VCaP (cell line): ENCODE data around the gene MTERF1.
A peak's percentile ranks its signal among the peaks of the same experiment; 100 is the strongest.

Experiments
- H3K27ac ChIP-seq: fragments of 450-650 bp; 2 replicates; pipeline ENCODE4 v1.5.1; 2017
- CTCF ChIP-seq: fragments of 450-650 bp; conservative IDR thresholded peaks from 2 replicates; pipeline ENCODE4 v1.5.1; 2017; ENCODE audit warnings: mild to moderate bottlenecking, moderate library complexity

The MTERF1 gene

GRCh38 chr7:91880413-91881241 is at the start of gene MTERF1:
MTERF1 (minus strand) TSS chr7:91880702; CDS start chr7:91880083, 619 bp downstream.
- H3K27ac ChIP-seq = peak within 1 kb of the TSS; percentile 80
- TF ChIP-seq CTCF = peak; percentile 99

- TF ChIP-seq CTCF = no peak
- no peak overlapping the region for H3K27ac ChIP-seq
Measured at GRCh38 chr7:91929463-91929862, 49.0 kb upstream of the MTERF1 start.

DNA sequence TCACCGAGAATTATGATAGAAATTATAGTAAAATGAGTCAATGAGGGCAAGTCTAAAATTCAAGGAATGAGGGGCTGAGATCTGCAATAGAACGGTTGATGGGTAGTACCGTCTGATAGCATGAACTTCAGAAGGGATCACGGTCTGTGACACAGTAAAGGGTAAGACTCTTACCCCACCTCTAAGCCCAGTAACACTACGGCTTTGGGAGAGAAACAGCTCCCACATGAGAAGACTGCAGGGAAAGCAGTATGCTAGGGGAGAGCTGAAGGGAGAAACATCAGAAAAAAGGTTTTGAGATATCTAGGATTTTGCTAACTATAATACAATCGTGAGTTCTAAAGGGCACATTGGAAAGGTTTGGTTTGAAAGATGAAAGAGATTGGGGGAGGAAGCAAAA is 47.4 kb upstream of the MTERF1 start:
- H3K27ac ChIP-seq = no peak overlapping the region
- no peak for TF ChIP-seq CTCF

DNA sequence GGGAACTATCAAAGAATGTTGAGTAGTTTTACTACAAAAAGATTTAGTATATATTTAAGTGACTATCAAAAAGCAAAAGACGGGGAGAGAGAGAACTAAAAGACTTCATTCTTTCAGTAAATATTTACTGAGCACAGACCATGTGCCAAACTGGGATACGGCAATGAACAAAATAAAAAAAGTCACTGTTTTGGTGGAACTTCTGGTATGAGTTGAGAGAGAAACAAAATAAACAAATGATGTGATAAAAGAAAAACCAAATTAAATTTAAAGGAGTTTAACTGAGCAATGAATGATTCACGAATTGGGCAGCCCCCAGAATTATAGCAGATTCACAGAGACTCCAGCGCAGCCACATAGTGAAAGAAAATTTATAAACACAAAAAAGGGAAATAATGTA is 42.4 kb upstream of the MTERF1 start:
- no peak overlapping the region for H3K27ac ChIP-seq
- TF ChIP-seq CTCF = no peak

DNA sequence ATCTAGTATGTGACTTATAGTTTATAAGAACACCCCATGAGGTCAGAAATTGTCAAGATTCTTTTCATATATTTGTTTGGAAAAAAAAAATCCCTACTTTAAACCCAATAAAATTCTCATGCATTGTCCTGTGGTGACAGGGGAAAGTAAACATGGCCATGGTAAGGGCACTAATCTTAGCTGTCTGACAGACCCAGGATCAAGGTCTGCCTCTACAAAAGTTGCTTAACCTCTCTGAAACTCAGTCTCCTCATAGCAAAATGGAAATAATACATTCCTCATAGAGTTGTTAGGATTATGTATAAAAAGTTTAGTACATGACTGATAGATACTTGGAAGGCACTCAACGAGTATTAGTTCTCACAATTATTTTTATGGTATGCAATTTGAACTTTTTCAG is 37.9 kb upstream of the MTERF1 start:
- no peak for TF ChIP-seq CTCF
- H3K27ac ChIP-seq = no peak overlapping the region

DNA sequence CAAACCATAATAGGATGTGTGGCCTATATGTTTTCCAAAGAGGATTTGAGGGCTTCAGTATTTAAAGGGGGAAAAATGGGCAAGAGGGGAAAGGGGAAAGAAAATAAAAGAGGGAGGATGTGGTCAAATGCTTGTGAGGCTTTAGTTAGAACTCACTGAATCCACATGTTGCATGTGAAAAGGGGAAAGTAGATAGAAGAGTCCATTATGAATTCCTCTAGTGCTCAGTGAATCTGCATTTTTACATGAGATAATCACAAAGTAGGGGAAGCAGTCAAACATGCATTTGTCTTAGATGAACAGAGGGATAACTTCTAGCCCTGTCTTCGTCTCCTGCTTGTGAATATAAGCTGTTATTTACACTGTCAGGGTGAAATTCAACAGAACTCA is 35.5 kb upstream of the MTERF1 start:
- TF ChIP-seq CTCF = no peak
- H3K27ac ChIP-seq = no peak overlapping the region

DNA sequence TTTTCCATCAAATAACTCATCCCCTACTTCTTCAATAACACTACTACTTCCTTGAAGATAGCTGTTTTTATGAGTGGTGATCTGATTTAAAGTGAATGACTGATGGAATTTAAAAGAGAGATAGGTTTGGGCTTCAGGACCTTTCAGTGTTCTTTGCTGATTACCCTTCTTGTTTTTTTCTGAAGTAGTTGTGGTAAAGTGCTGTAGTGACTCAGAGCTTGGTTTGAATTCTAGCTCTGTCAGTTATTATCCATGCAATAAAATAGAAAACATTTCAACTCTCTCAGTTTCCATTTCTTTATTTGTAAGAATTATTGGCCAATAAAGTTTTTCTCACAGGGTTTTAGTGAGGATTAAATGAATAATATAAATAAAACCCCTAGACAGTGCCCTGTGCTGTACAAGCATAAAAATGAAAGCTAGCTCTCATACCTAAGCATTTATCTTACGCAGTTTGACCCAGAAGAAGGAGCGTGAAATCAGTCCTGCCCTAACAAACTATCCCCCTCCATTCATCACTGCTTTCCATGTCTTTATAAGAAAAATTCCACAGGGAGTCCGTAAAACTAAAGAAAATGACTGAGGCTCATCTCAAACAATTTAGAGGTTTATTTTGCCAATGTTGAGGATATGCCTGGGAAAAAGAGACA is 35.0 kb upstream of the MTERF1 start:
- no peak for TF ChIP-seq CTCF
- no peak overlapping the region for H3K27ac ChIP-seq
